ENCODE results near the gene GPR3. TPM values are rescaled to one million over a fixed set of nuclear protein-coding genes. Genes with fewer than 3 reads are reported as not detected.

GPR3 gene
- total RNA-seq, 1 experiment from 2014 or later: 4.7 TPM

DNA sequence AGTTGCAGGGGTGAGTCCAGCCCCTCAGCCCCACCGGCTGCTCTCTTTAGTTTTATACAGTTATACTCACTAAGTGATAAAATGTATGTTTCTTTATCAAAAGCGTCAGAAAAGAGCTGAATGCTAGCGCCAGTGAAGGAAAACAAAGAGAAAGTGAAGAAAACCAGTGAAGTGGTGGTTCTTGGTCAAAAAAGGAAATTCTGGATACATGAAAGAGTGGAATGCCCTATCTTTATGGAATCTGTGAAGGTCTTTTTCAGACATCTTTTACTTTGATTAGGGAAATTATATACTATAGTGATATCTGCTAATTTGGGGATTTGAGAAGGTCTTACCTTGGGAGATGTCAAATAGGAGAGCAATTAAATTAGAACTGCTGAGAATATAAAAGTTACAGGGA is 41.3 kb downstream of the GPR3 start:
- ATAC-seq (no peak), DNase-seq (no peak)
- H4K20me1 ChIP-seq (ENCODE audit: low read length): no peaks in the 10 kb centered on the region
- H3K79me2 ChIP-seq (ENCODE audit: low read length): peaks cover 90% of the 10 kb centered on the region
- no peaks in the 10 kb centered on the region for H3K9me2 ChIP-seq (replicated peaks; ENCODE audit: low read length)
- H3K4me1 ChIP-seq (ENCODE audit: insufficient read depth, low read length): peaks cover 29% of the 10 kb centered on the region
- TF ChIP-seq EZH2 (IDR thresholded peaks at IDR 0.05; ENCODE audit: low read length, unreplicated experiment): no peak
- TF ChIP-seq EZH2phosphoT487 (IDR thresholded peaks at IDR 0.05; ENCODE audit: borderline replicate concordance, low read length): no peak
- TF ChIP-seq, protein P1, sequence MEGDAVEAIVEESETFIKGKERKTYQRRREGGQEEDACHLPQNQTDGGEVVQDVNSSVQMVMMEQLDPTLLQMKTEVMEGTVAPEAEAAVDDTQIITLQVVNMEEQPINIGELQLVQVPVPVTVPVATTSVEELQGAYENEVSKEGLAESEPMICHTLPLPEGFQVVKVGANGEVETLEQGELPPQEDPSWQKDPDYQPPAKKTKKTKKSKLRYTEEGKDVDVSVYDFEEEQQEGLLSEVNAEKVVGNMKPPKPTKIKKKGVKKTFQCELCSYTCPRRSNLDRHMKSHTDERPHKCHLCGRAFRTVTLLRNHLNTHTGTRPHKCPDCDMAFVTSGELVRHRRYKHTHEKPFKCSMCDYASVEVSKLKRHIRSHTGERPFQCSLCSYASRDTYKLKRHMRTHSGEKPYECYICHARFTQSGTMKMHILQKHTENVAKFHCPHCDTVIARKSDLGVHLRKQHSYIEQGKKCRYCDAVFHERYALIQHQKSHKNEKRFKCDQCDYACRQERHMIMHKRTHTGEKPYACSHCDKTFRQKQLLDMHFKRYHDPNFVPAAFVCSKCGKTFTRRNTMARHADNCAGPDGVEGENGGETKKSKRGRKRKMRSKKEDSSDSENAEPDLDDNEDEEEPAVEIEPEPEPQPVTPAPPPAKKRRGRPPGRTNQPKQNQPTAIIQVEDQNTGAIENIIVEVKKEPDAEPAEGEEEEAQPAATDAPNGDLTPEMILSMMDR (conservative IDR thresholded peaks at IDR 0.05; ENCODE audit: low read depth, low read length): no peak
- intact Hi-C loops (cut with micrococcal nuclease): loop anchor here (5.0 kb wide), 1 partner anchor 54 kb away; no protein-coding TSS in a partner anchor
- no peak overlapping the region for H3K4me2 ChIP-seq (ENCODE audit: low read length)
- H3K36me3 ChIP-seq (ENCODE audit: low read depth, low read length): peaks cover 4% of the 10 kb centered on the region; the same call in 1 of the 2 replicates
- no peak overlapping the region for H3K27ac ChIP-seq (ENCODE audit: low read length)
- H3K9ac ChIP-seq (ENCODE audit: low read length): no peak overlapping the region
- no peak overlapping the region for H2AFZ ChIP-seq (ENCODE audit: low read length)
- H3K27me3 ChIP-seq (ENCODE audit: low read length): no peaks in the 10 kb centered on the region
- BruUV-seq (replicated peaks): no TSS peak
- H3K9me3 ChIP-seq (ENCODE audit: low read length): no peaks in the 10 kb centered on the region
- no peaks in the 10 kb centered on the region for H3F3A ChIP-seq (ENCODE audit: low read length, unreplicated experiment)
- CTCF ChIA-PET: no interaction called here
- H3K4me3 ChIP-seq (ENCODE audit: low read length): no peak overlapping the region
- POLR2A ChIA-PET (ENCODE audit: unreplicated experiment): no interaction called here

DNA sequence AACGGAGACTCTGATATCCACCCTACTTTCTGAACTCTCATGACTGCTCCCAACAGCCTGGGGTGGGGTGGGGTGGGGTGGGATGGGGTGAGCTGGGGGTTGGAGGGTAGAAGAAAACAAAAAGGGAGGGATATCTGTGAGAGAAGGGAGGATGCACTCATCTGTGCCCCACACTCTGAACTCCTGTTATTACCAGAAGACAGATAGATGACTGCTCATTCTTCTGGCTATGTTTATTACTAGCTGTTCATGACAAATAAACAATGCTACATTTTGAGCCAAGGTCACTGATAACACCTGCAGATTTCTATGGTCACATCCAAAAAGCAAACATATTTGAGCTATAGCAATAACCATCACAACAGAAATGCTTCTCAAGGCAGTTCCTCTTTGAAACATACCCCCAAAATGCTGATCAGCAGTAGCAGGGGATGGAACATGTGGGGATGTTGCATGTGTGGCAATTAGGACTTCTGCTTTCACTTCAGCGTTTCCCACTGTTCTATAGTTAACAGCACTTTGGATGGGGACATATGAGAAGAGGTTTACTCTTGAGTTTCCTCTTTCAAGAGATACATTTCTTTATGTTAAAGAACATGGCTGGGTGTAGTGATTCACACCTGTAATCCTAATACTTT is 43.3 kb downstream of the GPR3 start:
- no peak overlapping the region for H3K9ac ChIP-seq (ENCODE audit: low read length)
- H3K4me2 ChIP-seq (ENCODE audit: low read length): no peak overlapping the region
- H3K4me1 ChIP-seq (ENCODE audit: insufficient read depth, low read length): peaks cover 33% of the 10 kb centered on the region
- H3K79me2 ChIP-seq (ENCODE audit: low read length): peaks cover 95% of the 10 kb centered on the region
- peaks cover 10% of the 10 kb centered on the region; the same call in 1 of the 2 replicates for H3K36me3 ChIP-seq (ENCODE audit: low read depth, low read length)
- H3K9me2 ChIP-seq (replicated peaks; ENCODE audit: low read length): no peaks in the 10 kb centered on the region
- TF ChIP-seq, protein P1 (conservative IDR thresholded peaks at IDR 0.05; ENCODE audit: low read depth, low read length): no peak
- TF ChIP-seq EZH2 (IDR thresholded peaks at IDR 0.05; ENCODE audit: low read length, unreplicated experiment) (no peak), EZH2phosphoT487 (IDR thresholded peaks at IDR 0.05; ENCODE audit: borderline replicate concordance, low read length) (no peak)
- ChIA-PET CTCF (no interaction called here), POLR2A (ENCODE audit: unreplicated experiment) (no interaction called here)
- no peak overlapping the region for H3K4me3 ChIP-seq (ENCODE audit: low read length)
- no peaks in the 10 kb centered on the region for H3K9me3 ChIP-seq (ENCODE audit: low read length)
- no peaks in the 10 kb centered on the region for H3F3A ChIP-seq (ENCODE audit: low read length, unreplicated experiment)
- no peaks in the 10 kb centered on the region for H3K27me3 ChIP-seq (ENCODE audit: low read length)
- H2AFZ ChIP-seq (ENCODE audit: low read length): no peak overlapping the region
- peak overlapping the region; percentile 52 for H3K27ac ChIP-seq (ENCODE audit: low read length)
- H4K20me1 ChIP-seq (ENCODE audit: low read length): no peaks in the 10 kb centered on the region
- intact Hi-C loops (cut with micrococcal nuclease): no loop called here
- no TSS peak for BruUV-seq (replicated peaks)
- ATAC-seq (no peak), DNase-seq (no peak)

All from PC-3 (cell line).